Measurements from ENCODE around the gene COPRS.

The COPRS gene

GRCh38 chr17:31845291-31845690, 13.8 kb downstream of the COPRS start:
- Histone ChIP-seq H3K9ac (ENCODE audit: low read depth, low read length) (no peak overlapping the region), H3K36me3 (ENCODE audit: control insufficient read depth, insufficient read depth, low read length) (no peaks in the 10 kb centered on the region), H3K27me3 (ENCODE audit: control insufficient read depth, insufficient read depth, low read length) (peaks cover 8% of the 10 kb centered on the region), H3K27ac (ENCODE audit: low read depth, low read length) (no peak overlapping the region), H3K4me1 (ENCODE audit: control insufficient read depth, insufficient read depth, low read length) (no peaks in the 10 kb centered on the region; the same call in 1 of the 2 replicates), H3K4me3 (ENCODE audit: low read depth, low read length) (no peak overlapping the region), H3K9me3 (ENCODE audit: control insufficient read depth, insufficient read depth, low read length) (no peaks in the 10 kb centered on the region)

GRCh38 chr17:31843070-31843745, 15.8 kb downstream of the COPRS start:
- H3K4me1 ChIP-seq (ENCODE audit: control insufficient read depth, insufficient read depth, low read length) = no peaks in the 10 kb centered on the region; the same call in 1 of the 2 replicates
- H3K27me3 ChIP-seq (ENCODE audit: control insufficient read depth, insufficient read depth, low read length) = peaks cover 8% of the 10 kb centered on the region
- no peak overlapping the region for H3K4me3 ChIP-seq (ENCODE audit: low read depth, low read length)
- H3K9ac ChIP-seq (ENCODE audit: low read depth, low read length) = no peak overlapping the region
- H3K9me3 ChIP-seq (ENCODE audit: control insufficient read depth, insufficient read depth, low read length) = no peaks in the 10 kb centered on the region
- H3K27ac ChIP-seq (ENCODE audit: low read depth, low read length) = no peak overlapping the region
- no peaks in the 10 kb centered on the region for H3K36me3 ChIP-seq (ENCODE audit: control insufficient read depth, insufficient read depth, low read length)

- no peak overlapping the region for H3K27ac ChIP-seq (ENCODE audit: low read depth, low read length)
- no peak overlapping the region for H3K9ac ChIP-seq (ENCODE audit: low read depth, low read length)
- H3K4me3 ChIP-seq (ENCODE audit: low read depth, low read length) = peak overlapping the region; percentile 38; the same call in 1 of the 2 replicates
Observed at GRCh38 chr17:31842195-31843069, 16.6 kb downstream of the COPRS start.

DNA sequence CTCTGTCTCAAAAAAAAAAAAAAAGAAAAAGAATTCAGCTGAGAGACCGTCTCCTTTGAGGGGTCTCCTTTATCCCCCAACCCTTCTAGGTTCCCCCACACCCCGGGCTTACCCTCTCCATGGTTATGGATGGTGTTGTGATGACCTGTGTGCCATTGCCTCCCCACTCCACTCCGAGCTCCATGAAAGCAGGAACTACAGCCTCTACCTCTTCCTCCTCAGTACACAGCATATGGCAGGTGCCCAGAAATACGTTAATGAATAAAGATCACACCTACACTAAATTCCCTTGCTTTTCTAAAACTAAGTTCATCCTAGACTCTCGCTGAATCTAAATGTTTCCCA, 17.2 kb downstream of the COPRS start:
- Histone ChIP-seq H3K4me1 (ENCODE audit: control insufficient read depth, insufficient read depth, low read length) (no peaks in the 10 kb centered on the region; the same call in 1 of the 2 replicates), H3K9ac (ENCODE audit: low read depth, low read length) (no peak overlapping the region), H3K27me3 (ENCODE audit: control insufficient read depth, insufficient read depth, low read length) (peaks cover 8% of the 10 kb centered on the region), H3K4me3 (ENCODE audit: low read depth, low read length) (no peak overlapping the region), H3K9me3 (ENCODE audit: control insufficient read depth, insufficient read depth, low read length) (no peaks in the 10 kb centered on the region), H3K27ac (ENCODE audit: low read depth, low read length) (no peak overlapping the region), H3K36me3 (ENCODE audit: control insufficient read depth, insufficient read depth, low read length) (no peaks in the 10 kb centered on the region)

More at GRCh38 chr17:31842195-31843069, 16.6 kb downstream of the COPRS start:
- no peaks in the 10 kb centered on the region; the same call in 1 of the 2 replicates for H3K4me1 ChIP-seq (ENCODE audit: control insufficient read depth, insufficient read depth, low read length)
- H3K36me3 ChIP-seq (ENCODE audit: control insufficient read depth, insufficient read depth, low read length) = no peaks in the 10 kb centered on the region
- H3K9me3 ChIP-seq (ENCODE audit: control insufficient read depth, insufficient read depth, low read length) = no peaks in the 10 kb centered on the region
- peaks cover 8% of the 10 kb centered on the region for H3K27me3 ChIP-seq (ENCODE audit: control insufficient read depth, insufficient read depth, low read length)

GRCh38 chr17:31838636-31839225, 20.3 kb downstream of the COPRS start:
- H3K4me3 ChIP-seq (ENCODE audit: low read depth, low read length) = no peak overlapping the region
- H3K9me3 ChIP-seq (ENCODE audit: control insufficient read depth, insufficient read depth, low read length) = no peaks in the 10 kb centered on the region
- H3K27me3 ChIP-seq (ENCODE audit: control insufficient read depth, insufficient read depth, low read length) = peaks cover 8% of the 10 kb centered on the region
- H3K9ac ChIP-seq (ENCODE audit: low read depth, low read length) = no peak overlapping the region
- no peak overlapping the region for H3K27ac ChIP-seq (ENCODE audit: low read depth, low read length)
- H3K4me1 ChIP-seq (ENCODE audit: control insufficient read depth, insufficient read depth, low read length) = no peaks in the 10 kb centered on the region; the same call in 1 of the 2 replicates
- H3K36me3 ChIP-seq (ENCODE audit: control insufficient read depth, insufficient read depth, low read length) = no peaks in the 10 kb centered on the region

DNA sequence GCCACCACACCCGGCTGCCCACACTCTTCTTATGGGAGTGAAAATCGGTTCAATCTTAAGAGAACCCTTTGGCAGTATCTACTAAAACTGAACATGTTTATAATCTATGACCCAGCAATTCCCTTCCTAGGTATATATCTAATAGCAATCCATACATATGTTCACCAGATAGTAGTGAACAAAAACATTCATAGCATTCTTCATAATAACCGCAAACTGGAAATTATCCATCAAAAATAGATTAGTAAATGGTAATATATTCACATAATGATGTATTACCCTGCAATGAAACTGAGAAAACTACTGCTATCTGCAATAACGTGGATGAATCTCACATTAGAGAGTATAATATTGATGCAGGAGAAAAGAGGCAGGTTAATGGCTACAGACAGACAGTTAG, 23.1 kb downstream of the COPRS start:
- H3K27ac ChIP-seq (ENCODE audit: low read depth, low read length) = no peak overlapping the region
- H3K4me3 ChIP-seq (ENCODE audit: low read depth, low read length) = no peak overlapping the region
- no peaks in the 10 kb centered on the region for H3K9me3 ChIP-seq (ENCODE audit: control insufficient read depth, insufficient read depth, low read length)
- H3K36me3 ChIP-seq (ENCODE audit: control insufficient read depth, insufficient read depth, low read length) = no peaks in the 10 kb centered on the region
- H3K4me1 ChIP-seq (ENCODE audit: control insufficient read depth, insufficient read depth, low read length) = no peaks in the 10 kb centered on the region
- no peak overlapping the region for H3K9ac ChIP-seq (ENCODE audit: low read depth, low read length)
- H3K27me3 ChIP-seq (ENCODE audit: control insufficient read depth, insufficient read depth, low read length) = no peaks in the 10 kb centered on the region

- no peak overlapping the region for H3K4me3 ChIP-seq (ENCODE audit: low read depth, low read length)
- H3K27me3 ChIP-seq (ENCODE audit: control insufficient read depth, insufficient read depth, low read length) = no peaks in the 10 kb centered on the region
- no peak overlapping the region for H3K27ac ChIP-seq (ENCODE audit: low read depth, low read length)
- H3K9ac ChIP-seq (ENCODE audit: low read depth, low read length) = no peak overlapping the region
- H3K9me3 ChIP-seq (ENCODE audit: control insufficient read depth, insufficient read depth, low read length) = no peaks in the 10 kb centered on the region
- no peaks in the 10 kb centered on the region for H3K4me1 ChIP-seq (ENCODE audit: control insufficient read depth, insufficient read depth, low read length)
- H3K36me3 ChIP-seq (ENCODE audit: control insufficient read depth, insufficient read depth, low read length) = no peaks in the 10 kb centered on the region
Observed at GRCh38 chr17:31834448-31834847, 24.6 kb downstream of the COPRS start.

DNA sequence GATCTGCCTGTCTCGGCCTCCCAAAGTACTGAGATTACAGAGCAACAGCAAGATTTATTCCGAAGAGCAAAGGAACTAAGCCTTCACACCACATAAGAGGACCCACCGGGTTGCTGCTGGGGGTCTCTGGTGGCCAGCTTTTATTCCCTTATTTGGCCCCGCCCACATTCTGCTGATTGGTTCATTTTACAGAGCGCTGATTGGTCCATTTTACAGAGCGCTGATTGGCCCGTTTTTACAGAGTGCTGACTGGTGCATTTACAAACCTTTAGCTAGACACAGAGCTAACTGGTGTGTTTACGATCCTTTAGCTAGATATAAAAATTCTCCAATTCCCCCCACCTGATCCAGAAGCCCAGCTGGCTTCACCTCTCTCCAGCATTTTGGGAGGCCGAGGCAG, 26.3 kb downstream of the COPRS start:
- Histone ChIP-seq H3K9ac (ENCODE audit: low read depth, low read length) (no peak overlapping the region), H3K9me3 (ENCODE audit: control insufficient read depth, insufficient read depth, low read length) (no peaks in the 10 kb centered on the region), H3K27ac (ENCODE audit: low read depth, low read length) (no peak overlapping the region), H3K27me3 (ENCODE audit: control insufficient read depth, insufficient read depth, low read length) (no peaks in the 10 kb centered on the region), H3K36me3 (ENCODE audit: control insufficient read depth, insufficient read depth, low read length) (no peaks in the 10 kb centered on the region), H3K4me1 (ENCODE audit: control insufficient read depth, insufficient read depth, low read length) (no peaks in the 10 kb centered on the region), H3K4me3 (ENCODE audit: low read depth, low read length) (no peak overlapping the region)

DNA sequence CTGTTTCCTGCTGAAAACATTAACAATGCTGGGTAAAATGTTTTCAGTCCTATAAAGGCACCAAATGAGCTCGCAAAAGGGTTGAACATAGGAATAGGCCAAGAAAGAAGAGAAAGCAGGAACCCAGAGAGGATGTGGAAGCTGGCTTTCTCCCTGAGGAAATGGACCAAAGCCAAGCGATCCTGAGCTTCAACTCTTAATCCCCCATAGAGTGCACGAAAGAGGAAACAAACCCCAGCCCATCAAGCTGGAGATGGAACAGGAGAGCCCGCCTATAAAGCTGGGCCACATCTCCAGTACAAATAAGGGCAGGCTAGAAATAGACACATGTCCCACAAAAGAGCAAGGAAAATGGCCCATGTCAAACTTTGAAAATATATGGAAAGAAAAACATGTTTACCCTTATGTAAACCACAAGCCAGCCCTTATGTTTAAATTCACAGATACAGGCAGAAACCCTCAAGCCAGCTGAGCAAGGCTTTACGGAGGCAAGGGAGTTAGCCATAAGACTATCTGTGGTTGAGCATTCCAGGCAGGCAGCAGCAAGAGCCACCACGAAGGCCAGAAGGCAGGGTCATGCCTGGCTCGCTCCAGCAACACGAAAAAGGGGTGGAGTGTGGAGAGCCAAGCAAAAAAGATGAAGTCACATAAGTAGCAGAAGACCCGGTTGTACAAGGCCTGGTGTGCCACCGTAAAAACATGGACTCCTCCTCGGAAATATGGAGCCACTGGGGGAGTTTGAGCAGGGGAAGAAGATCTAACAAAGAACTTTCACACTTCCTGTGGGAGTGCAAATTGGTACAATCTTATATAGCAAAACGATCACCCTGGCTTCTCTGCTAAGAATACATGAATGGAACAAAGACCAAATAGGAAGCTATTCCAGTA, 27.8 kb downstream of the COPRS start:
- H3K27ac ChIP-seq (ENCODE audit: low read depth, low read length) = no peak overlapping the region
- H3K36me3 ChIP-seq (ENCODE audit: control insufficient read depth, insufficient read depth, low read length) = no peaks in the 10 kb centered on the region
- H3K4me1 ChIP-seq (ENCODE audit: control insufficient read depth, insufficient read depth, low read length) = no peaks in the 10 kb centered on the region
- H3K4me3 ChIP-seq (ENCODE audit: low read depth, low read length) = no peak overlapping the region
- H3K9me3 ChIP-seq (ENCODE audit: control insufficient read depth, insufficient read depth, low read length) = no peaks in the 10 kb centered on the region
- no peaks in the 10 kb centered on the region for H3K27me3 ChIP-seq (ENCODE audit: control insufficient read depth, insufficient read depth, low read length)
- H3K9ac ChIP-seq (ENCODE audit: low read depth, low read length) = no peak overlapping the region

DNA sequence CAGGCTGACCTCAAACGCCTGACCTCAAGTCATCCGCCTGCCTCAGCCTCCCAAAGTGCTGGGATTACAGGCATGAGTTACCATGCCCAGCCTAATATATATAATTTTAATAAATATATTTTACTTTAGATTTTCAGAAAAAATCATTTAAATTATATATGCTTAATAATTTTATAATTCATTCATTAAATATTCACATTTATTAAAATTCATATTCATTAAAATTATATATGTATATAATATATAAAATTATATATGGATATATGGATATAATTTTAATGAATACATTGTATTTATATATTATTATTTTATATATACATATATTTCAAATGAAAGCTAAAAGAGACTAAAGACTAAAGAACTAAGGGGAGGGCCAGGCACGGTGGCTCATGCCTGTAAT, 29.4 kb downstream of the COPRS start:
- H3K27ac ChIP-seq (ENCODE audit: low read depth, low read length) = no peak overlapping the region
- H3K36me3 ChIP-seq (ENCODE audit: control insufficient read depth, insufficient read depth, low read length) = no peaks in the 10 kb centered on the region
- no peak overlapping the region for H3K4me3 ChIP-seq (ENCODE audit: low read depth, low read length)
- H3K27me3 ChIP-seq (ENCODE audit: control insufficient read depth, insufficient read depth, low read length) = no peaks in the 10 kb centered on the region
- H3K9me3 ChIP-seq (ENCODE audit: control insufficient read depth, insufficient read depth, low read length) = no peaks in the 10 kb centered on the region
- H3K9ac ChIP-seq (ENCODE audit: low read depth, low read length) = no peak overlapping the region
- no peaks in the 10 kb centered on the region for H3K4me1 ChIP-seq (ENCODE audit: control insufficient read depth, insufficient read depth, low read length)

Measured in HUES48 (cell line).